ENCODE data around the gene PGLYRP1. TPM values are rescaled to one million over a fixed set of nuclear protein-coding genes. Genes with fewer than 3 reads are reported as not detected.

The PGLYRP1 gene
- total RNA-seq, 1 experiment from 2014 or later, result not detected

GRCh38 chr19:46060012-46060411 is 37.2 kb upstream of the PGLYRP1 start:
- H3K18ac ChIP-seq (ENCODE audit: insufficient read length, low read depth, low read length), result no peak overlapping the region
- H3K23ac ChIP-seq (ENCODE audit: insufficient read length, low read depth, low read length), result no peak overlapping the region
- no CpG with 5 or more reads among the region's 2 CpGs for WGBS (ENCODE audit: extremely low coverage, insufficient read length, low lambda C conversion rate)
- H4K20me1 ChIP-seq (ENCODE audit: control insufficient read depth, insufficient read depth, insufficient read length), result no peaks in the 10 kb centered on the region
- no peaks in the 10 kb centered on the region for H3K79me2 ChIP-seq (ENCODE audit: insufficient read depth, low read length)
- no peak overlapping the region for H3T11ph ChIP-seq (ENCODE audit: low read length)
- no peak overlapping the region for H3K4ac ChIP-seq (ENCODE audit: low read depth, low read length)
- no peak overlapping the region for H3K4me3 Mint-ChIP-seq
- H2AFZ ChIP-seq (ENCODE audit: low read length), result no peak overlapping the region
- H3K4me1 ChIP-seq (ENCODE audit: insufficient read depth, low read length), result no peaks in the 10 kb centered on the region
- no peak for DNase-seq
- no peak overlapping the region for H2BK20ac ChIP-seq (ENCODE audit: low read depth, low read length, poor library complexity, severe bottlenecking)
- H4K8ac ChIP-seq (replicated peaks; ENCODE audit: insufficient read length, low read depth, low read length), result no peak overlapping the region
- no peak for TF ChIP-seq CTCF (conservative IDR thresholded peaks at IDR 0.05)
- no peak overlapping the region for H3K14ac ChIP-seq (ENCODE audit: insufficient read depth, low read length)
- no peak overlapping the region for H2BK120ac ChIP-seq (ENCODE audit: low read depth, low read length, poor library complexity, severe bottlenecking)
- H3K9ac ChIP-seq (ENCODE audit: extremely low read depth, insufficient read length, low read length), result no peak overlapping the region
- no peaks in the 10 kb centered on the region for H3K79me1 ChIP-seq (ENCODE audit: insufficient read depth, low read depth, low read length, poor library complexity, severe bottlenecking)
- no peak overlapping the region for H2BK15ac ChIP-seq (ENCODE audit: low read depth, low read length)
- peaks cover 8% of the 10 kb centered on the region for H3K9me3 ChIP-seq (ENCODE audit: control insufficient read depth, low read depth, low read length)
- H3K9me3 Mint-ChIP-seq, result peaks cover 31 to 37% of the 10 kb centered on the region in 2 experiments; a peak in 4 of 5 replicates
- H3K23me2 ChIP-seq (ENCODE audit: insufficient read length, low read depth, low read length, poor library complexity, severe bottlenecking), result no peaks in the 10 kb centered on the region
- no peak overlapping the region for H3K56ac ChIP-seq (ENCODE audit: insufficient read length, low read depth, low read length)
- no peak overlapping the region for H2BK12ac ChIP-seq (ENCODE audit: insufficient read length, low read depth, low read length)
- no peak overlapping the region for H4K91ac ChIP-seq (ENCODE audit: insufficient read length, low read depth, low read length)
- H3K36me3 Mint-ChIP-seq (ENCODE audit: insufficient read depth in 1 of 3, low read depth in 3 of 3), result peaks cover 0 to 6% (median 0%) of the 10 kb centered on the region in 3 experiments; a peak in 3 of 7 replicates
- no peak overlapping the region for H2BK5ac ChIP-seq (ENCODE audit: insufficient read length, low read length)
- peaks cover 48% of the 10 kb centered on the region for H3K27me3 Mint-ChIP-seq (ENCODE audit: low read depth)
- no peak overlapping the region for H3K4me2 ChIP-seq (ENCODE audit: insufficient read depth, insufficient read length, low read length)
- H3K27ac Mint-ChIP-seq, result no peak overlapping the region
- H2AK5ac ChIP-seq (ENCODE audit: insufficient read length, low read length), result no peak overlapping the region
- H3K27me3 ChIP-seq (ENCODE audit: insufficient read depth, low read length), result no peaks in the 10 kb centered on the region
- no peak overlapping the region for H3K27ac ChIP-seq (ENCODE audit: insufficient read length, low read depth, low read length)
- no peak overlapping the region for H4K5ac ChIP-seq (ENCODE audit: insufficient read length, low read depth, low read length)
- no peaks in the 10 kb centered on the region for H3K4me1 Mint-ChIP-seq
